NCI-H2107 treated with DMSO at 0.1 percent for 48 hours (cell line): ENCODE measurements around the gene GRWD1.

Experiments used
- DNase-seq: peaks from one replicate; lab custom pipeline; 2025; ENCODE audit not compliant: unreplicated experiment; lab: John Stamatoyannopoulos, UW

The GRWD1 gene

GRCh38 chr19:48495396-48495795 is 49.6 kb downstream of the GRWD1 start:
- DNase-seq = no peak

- DNase-seq = no peak
Observed at GRCh38 chr19:48496959-48497727, 51.4 kb downstream of the GRWD1 start.

GRCh38 chr19:48497728-48498594 is 52.2 kb downstream of the GRWD1 start:
- DNase-seq = no peak

- no peak for DNase-seq
Observed at GRCh38 chr19:48498595-48499311, 53.0 kb downstream of the GRWD1 start.

GRCh38 chr19:48499316-48500090 is 53.7 kb downstream of the GRWD1 start:
- DNase-seq = no peak

- no peak for DNase-seq
Observed at GRCh38 chr19:48500830-48501493, 55.2 kb downstream of the GRWD1 start.

GRCh38 chr19:48501494-48502349 is 55.9 kb downstream of the GRWD1 start:
- peak; percentile 94 for DNase-seq

- DNase-seq = no peak
Observed at GRCh38 chr19:48502350-48503018, 56.7 kb downstream of the GRWD1 start.

- no peak for DNase-seq
Observed at GRCh38 chr19:48506138-48506733, 60.5 kb downstream of the GRWD1 start.
